Measurements from ENCODE around the gene GPC3.
"Not testable (repeated sequence)": the region's sequence is repeated elsewhere in the genome, so short reads cannot be mapped to it uniquely, and the experiment has no call there.

GPC3 gene

DNA sequence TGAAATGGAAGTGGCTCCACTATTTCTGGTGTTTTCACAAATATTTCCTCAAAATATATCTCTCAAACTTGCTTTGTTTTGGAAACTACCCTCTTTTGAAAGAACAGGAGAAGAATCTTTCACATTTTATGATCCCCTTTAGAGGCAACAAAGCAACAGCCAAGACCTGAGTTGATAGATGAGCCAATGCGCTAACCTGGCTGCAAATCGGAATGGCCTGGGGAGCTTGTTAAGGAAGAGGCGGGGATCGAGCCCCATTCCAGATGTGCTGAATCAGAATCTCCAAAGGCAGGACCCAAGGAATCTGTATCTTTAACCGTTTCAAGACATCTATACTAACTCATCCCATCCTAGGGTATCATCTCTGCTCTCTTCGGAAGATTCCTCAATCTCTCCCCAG is 181.3 kb downstream of the GPC3 start:
- FAIRE-seq (no peak), DNase-seq (ENCODE audit: insufficient read length) (no peak)
- TF ChIP-seq POLR2A (IDR thresholded peaks at IDR 0.05; ENCODE audit: low read depth, low read length) (no peak), POLR2AphosphoS5 (IDR thresholded peaks at IDR 0.05; ENCODE audit: low read depth, low read length) (no peak), TAF1 (IDR thresholded peaks at IDR 0.05; ENCODE audit: borderline replicate concordance, low read depth, low read length) (no peak)

DNA sequence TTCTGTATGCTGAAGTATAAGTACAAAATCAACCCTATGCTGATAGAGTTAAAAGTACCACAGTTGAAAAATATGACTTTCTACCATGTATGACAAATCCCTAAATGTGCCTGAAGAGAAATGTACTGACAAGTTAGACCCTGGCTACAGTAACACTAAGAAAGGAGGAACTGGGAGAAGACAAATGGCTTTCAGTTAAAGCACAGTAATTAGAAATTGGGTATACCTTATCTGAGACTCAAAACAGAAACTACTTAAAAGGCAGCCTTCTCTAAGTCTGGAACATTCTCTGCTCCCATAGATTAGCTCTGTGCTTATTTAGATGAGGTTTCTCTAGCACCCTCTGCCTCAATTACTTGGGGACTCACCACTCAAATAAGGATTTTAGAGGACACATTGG is 189.1 kb downstream of the GPC3 start:
- FAIRE-seq (no peak), DNase-seq (ENCODE audit: insufficient read length) (no peak)
- no peak for TF ChIP-seq POLR2AphosphoS5 (IDR thresholded peaks at IDR 0.05; ENCODE audit: low read depth, low read length)

DNA sequence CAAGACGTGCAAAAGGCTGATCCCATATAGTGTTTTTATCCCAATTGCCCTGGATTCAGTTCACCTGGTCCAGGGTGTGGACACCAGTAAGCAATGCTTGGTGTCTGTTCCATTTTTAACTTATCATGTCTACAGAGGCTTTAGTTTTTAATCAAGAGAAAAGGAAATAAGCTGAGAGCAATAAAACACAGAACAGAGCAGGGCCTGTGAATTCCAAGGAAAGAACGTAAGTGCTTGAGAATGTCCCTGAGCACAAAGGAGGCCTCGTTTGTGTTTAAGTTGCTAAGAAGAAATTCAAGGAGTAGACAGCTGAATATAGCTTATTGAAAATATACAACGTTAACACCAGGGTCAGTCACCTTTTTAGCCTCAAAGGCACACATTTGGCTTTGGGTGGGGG is 191.3 kb downstream of the GPC3 start:
- TF ChIP-seq POLR2A (IDR thresholded peaks at IDR 0.05; ENCODE audit: low read depth, low read length), result no peak
- no peak for TF ChIP-seq TAF1 (IDR thresholded peaks at IDR 0.05; ENCODE audit: borderline replicate concordance, low read depth, low read length)
- TF ChIP-seq POLR2AphosphoS5 (IDR thresholded peaks at IDR 0.05; ENCODE audit: low read depth, low read length), result no peak
- FAIRE-seq, result no peak
- no peak for DNase-seq (ENCODE audit: insufficient read length)

DNA sequence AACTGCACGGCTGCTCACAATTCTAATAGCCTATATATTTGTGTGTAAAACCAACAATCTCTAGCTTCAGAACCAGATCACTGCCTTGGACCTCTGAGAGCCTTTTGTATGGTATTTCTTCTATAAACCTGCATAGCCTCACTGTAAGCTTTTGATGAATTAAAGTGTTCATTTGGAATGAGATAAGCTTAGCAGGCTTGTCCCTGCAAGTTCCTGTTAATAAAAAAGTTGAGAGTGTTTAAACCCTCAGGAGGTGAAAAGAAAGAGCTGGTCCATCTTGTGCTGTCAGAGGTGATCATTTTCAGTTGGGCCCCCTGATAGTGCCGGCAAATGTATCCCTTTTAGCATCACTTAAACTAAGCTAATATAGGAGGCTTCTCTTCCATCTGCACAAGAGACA is 191.8 kb downstream of the GPC3 start:
- DNase-seq (ENCODE audit: insufficient read length) (no peak), FAIRE-seq (no peak)
- TF ChIP-seq POLR2A (IDR thresholded peaks at IDR 0.05; ENCODE audit: low read depth, low read length), result no peak
- no peak for TF ChIP-seq TAF1 (IDR thresholded peaks at IDR 0.05; ENCODE audit: borderline replicate concordance, low read depth, low read length)
- no peak for TF ChIP-seq POLR2AphosphoS5 (IDR thresholded peaks at IDR 0.05; ENCODE audit: low read depth, low read length)

DNA sequence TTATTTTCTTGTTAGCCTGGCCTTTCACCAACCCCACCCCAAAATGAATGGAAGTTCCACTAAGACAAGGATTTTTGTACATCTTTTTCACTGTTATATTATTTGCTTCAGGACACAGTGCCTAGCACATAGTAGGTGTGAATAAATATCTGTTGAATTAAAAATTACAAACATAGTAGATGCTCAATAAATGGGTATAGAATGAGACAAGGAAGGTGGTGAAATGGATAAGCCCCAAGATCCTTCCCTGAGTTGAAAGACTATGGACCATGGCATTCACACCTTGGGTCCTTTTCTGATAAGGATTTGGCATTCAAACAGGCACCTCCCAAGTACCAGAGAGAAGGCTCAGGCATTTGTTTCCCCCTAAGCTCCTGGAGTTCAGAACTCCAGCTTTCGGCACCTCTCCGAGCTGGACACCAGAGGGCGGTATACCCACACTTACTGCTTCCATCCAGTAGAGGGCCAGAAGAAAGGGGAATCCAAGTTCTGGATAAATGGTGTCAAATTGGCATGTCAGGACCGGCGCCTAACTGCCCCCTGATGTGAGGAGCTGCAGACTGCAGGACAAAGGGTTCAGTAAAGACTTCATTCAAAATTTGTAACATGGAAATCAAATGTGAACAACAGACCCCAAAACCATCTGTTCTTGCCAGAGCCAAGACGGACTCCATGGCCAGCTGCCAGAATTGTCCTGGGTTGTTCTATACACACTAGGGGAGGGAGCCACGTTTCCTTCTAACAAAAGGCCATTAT is 193.0 kb downstream of the GPC3 start:
- peak; percentile 68 for FAIRE-seq
- peak; percentile 29 for DNase-seq (ENCODE audit: insufficient read length)
- TF ChIP-seq POLR2A (IDR thresholded peaks at IDR 0.05; ENCODE audit: low read depth, low read length) (no peak), POLR2AphosphoS5 (IDR thresholded peaks at IDR 0.05; ENCODE audit: low read depth, low read length) (no peak), TAF1 (IDR thresholded peaks at IDR 0.05; ENCODE audit: borderline replicate concordance, low read depth, low read length) (no peak)

DNA sequence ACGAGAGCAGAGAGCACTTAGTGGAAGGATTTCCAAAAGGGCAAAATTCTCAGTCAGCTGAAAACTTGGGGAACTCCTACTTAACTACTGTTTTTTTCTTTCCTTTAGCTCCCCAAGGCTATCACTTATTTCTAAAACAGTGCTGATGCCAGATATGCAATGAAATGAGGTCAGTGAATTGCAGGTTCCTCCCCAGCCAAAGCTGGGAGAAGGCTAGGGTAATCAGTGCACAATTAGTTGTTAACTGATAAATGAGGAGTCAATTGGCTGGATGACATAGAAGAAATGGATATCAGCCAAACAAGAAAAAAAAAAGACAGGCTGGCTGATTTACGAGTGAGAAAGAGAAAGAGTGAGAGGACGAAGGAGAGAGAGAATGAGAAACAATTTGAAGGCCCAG is 195.6 kb downstream of the GPC3 start:
- no peak for FAIRE-seq
- no peak for TF ChIP-seq POLR2AphosphoS5 (IDR thresholded peaks at IDR 0.05; ENCODE audit: low read depth, low read length)
- TF ChIP-seq POLR2A (IDR thresholded peaks at IDR 0.05; ENCODE audit: low read depth, low read length), result no peak
- TF ChIP-seq TAF1 (IDR thresholded peaks at IDR 0.05; ENCODE audit: borderline replicate concordance, low read depth, low read length), result no peak
- no peak for DNase-seq (ENCODE audit: insufficient read length)

DNA sequence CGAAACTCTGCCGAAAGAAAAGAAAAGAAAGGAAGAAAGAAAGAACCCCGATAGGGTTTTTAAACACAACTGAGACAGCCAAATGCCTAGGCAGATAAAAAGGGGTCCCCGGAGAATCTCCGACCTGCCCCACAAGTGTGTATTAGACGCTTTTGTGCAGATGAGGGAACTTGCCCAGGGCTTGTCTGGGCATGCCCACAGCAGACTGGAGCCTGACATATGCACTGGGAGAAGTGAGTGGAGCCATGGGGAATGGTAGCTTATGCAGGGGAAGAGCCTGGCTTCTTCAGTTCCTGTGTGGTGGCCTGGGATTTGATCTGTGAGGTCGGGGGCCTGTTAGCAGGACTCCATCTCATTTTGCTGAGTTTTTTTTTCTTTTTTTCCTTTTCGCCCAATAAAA is 199.0 kb downstream of the GPC3 start:
- FAIRE-seq (no peak), DNase-seq (ENCODE audit: insufficient read length) (no peak)

DNA sequence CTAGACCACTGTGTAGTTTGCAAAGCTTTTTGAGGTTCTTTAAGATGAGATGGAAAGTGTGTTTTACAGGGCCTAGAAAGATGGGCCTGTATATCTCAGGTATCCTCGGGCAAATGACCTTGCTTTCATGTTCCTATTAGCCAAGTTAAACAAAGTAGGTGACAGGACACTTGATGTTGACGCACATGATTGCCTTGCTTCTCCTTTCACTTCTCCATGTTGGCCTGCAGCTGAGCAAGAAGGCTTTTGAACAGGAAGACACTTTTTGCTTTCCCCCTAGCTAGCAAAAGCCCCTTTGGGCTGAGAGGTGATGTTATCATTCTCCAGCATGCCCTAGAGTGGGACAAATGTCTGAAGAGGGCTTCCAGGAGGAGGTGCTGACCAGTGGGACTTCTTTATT is 202.1 kb downstream of the GPC3 start:
- TF ChIP-seq POLR2AphosphoS5 (IDR thresholded peaks at IDR 0.05; ENCODE audit: low read depth, low read length), result no peak
- no peak for TF ChIP-seq TAF1 (IDR thresholded peaks at IDR 0.05; ENCODE audit: borderline replicate concordance, low read depth, low read length)
- no peak for TF ChIP-seq POLR2A (IDR thresholded peaks at IDR 0.05; ENCODE audit: low read depth, low read length)
- DNase-seq (ENCODE audit: insufficient read length), result no peak
- peak; percentile 89 for FAIRE-seq

More for the DNA sequence above, 199.0 kb downstream of the GPC3 start:
- no peak for TF ChIP-seq POLR2AphosphoS5 (IDR thresholded peaks at IDR 0.05; ENCODE audit: low read depth, low read length)

DNA sequence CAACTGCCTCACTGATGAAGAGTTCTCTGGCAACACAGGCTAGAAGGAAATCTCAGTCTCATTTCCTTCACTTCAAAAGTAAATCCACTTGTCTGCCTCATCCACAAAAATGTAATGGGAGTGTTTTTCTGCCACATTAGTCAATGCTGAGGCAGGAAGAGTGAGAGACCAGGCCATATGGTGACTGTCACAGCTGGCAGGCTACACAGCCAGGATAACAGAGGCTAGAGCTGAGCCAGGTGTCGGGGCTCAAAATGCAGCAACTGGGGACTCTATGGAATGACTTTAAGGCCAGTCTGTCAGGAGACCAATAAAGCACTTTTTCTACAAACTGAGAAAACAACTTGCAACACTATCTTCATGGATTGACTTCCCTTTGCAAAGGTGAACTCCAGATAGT is 204.2 kb downstream of the GPC3 start:
- FAIRE-seq (no peak), DNase-seq (ENCODE audit: insufficient read length) (no peak)
- no peak for TF ChIP-seq POLR2A (IDR thresholded peaks at IDR 0.05; ENCODE audit: low read depth, low read length)
- TF ChIP-seq POLR2AphosphoS5 (IDR thresholded peaks at IDR 0.05; ENCODE audit: low read depth, low read length), result no peak
- no peak for TF ChIP-seq TAF1 (IDR thresholded peaks at IDR 0.05; ENCODE audit: borderline replicate concordance, low read depth, low read length)

DNA sequence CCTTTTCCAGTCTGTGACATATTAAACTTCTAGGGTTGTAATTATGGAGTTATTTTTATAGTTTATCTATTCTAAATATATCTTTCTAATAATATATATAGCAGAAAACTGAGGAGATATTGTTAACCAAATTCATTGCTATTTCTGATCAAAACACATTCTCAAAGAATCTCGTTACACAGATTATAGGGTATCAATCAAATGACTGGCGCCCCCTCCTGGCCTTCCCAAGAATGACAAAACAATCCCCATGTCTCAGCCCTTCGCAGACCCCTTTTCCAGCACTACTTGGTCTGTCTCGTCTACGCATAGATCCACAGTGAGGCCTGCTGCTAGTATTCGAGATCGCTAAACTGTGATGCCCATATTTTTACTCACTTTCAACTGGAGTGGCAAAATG is 209.3 kb downstream of the GPC3 start:
- no peak for FAIRE-seq
- no peak for TF ChIP-seq TAF1 (IDR thresholded peaks at IDR 0.05; ENCODE audit: borderline replicate concordance, low read depth, low read length)
- TF ChIP-seq POLR2A (IDR thresholded peaks at IDR 0.05; ENCODE audit: low read depth, low read length), result no peak
- TF ChIP-seq POLR2AphosphoS5 (IDR thresholded peaks at IDR 0.05; ENCODE audit: low read depth, low read length), result no peak

DNA sequence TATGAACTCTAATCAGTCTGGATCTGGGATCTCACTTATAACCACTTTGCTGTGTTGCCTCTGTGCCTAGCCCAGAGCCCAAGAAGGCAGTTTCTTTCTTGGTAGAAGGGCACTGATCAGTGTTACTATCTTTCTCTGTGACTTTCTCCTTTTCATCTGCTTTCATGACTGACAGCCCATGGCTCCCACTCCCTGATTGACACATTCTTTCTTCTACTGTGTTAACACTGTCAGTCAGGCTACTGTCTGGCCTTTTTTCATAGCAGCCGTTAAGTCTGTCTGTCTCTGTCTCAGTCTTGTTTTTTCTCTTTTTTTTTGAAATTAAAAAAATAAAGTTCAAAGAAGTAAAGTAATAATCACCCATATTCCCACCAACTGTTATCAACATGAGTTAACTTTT is 210.6 kb downstream of the GPC3 start:
- FAIRE-seq (no peak), DNase-seq (ENCODE audit: insufficient read length) (no peak)
- TF ChIP-seq TAF1 (IDR thresholded peaks at IDR 0.05; ENCODE audit: borderline replicate concordance, low read depth, low read length) (no peak), POLR2AphosphoS5 (IDR thresholded peaks at IDR 0.05; ENCODE audit: low read depth, low read length) (no peak), POLR2A (IDR thresholded peaks at IDR 0.05; ENCODE audit: low read depth, low read length) (no peak)

More for the DNA sequence above, 209.3 kb downstream of the GPC3 start:
- DNase-seq (ENCODE audit: insufficient read length), result no peak

DNA sequence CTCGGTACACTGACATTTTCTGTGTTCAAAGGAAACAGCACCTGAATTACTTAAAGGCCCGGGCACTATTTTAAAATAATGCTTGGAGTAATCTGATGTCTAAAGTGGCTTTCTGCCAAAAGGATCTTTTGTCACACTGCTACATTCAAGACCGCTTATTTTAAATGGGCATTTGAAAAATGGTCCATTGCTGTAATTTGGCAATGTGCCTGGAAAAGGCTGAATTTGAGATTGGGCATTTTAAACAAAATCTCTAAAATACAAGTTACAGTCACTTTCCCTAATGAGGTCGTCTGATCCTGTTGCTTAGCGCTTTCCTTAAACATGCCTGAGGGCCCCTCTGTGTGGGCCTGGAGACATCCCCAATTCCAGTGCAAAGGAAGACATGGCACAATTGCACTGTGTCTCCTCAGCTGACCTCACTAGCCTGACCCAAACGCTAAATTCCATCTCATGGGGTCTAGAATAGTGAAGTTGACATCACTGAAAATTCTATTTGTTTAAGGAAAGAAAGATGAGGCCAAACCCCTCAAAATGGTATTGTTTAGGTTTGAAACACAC is 214.2 kb downstream of the GPC3 start:
- FAIRE-seq (no peak), DNase-seq (ENCODE audit: insufficient read length) (no peak)
- TF ChIP-seq POLR2A (IDR thresholded peaks at IDR 0.05; ENCODE audit: low read depth, low read length), result no peak
- TF ChIP-seq TAF1 (IDR thresholded peaks at IDR 0.05; ENCODE audit: borderline replicate concordance, low read depth, low read length), result no peak
- no peak for TF ChIP-seq POLR2AphosphoS5 (IDR thresholded peaks at IDR 0.05; ENCODE audit: low read depth, low read length)

DNA sequence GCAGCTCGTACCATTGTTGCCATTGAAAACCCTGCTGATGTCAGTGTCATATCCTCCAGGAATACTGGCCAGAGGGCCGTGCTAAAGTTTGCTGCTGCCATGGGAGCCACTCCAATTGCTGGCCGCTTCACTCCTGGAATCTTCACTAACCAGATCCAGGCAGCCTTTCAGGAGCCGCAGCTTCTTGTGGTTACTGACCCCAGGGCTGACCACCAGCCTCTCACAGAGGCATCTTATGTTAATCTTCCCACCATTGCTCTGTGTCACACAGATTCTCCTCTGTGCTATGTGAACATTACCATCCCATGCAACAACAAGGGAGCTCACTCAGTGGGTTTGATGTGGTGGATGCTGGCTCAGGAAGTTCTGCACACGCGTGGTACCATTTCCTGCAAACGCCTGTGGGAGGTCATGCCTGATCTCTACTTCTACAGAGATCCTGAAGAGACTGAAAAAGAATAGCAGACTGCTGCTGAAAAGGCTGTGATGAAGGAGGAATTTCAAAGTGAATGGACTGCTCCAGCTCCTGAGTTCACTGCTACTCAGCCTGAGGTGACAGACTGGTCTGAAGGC is 222.3 kb downstream of the GPC3 start:
- not testable (repeated sequence) for FAIRE-seq; DNase-seq (ENCODE audit: insufficient read length)
